Measurements from ENCODE around the gene DNAJA4.

DNA sequence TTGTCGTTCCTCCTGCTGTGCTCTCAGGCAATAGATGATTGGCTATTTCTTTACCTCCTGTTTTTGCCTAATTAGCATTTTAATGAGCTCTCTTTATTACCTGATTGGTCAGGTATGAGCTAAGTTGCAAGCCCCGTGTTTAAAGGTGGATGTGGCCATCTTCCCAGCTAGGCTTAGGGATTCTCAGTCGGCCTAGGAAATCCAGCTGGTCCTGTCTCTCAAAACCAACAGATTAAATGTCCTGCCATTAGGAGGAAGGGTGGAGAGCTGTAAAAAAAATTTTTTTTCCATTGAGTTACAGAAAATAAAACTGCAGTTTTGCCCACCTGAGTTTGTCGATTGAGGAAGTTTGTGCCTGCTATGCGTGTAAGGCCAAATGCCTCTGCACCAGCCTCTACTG, 24.6 kb upstream of the DNAJA4 start:
- TF ChIP-seq, protein P1, sequence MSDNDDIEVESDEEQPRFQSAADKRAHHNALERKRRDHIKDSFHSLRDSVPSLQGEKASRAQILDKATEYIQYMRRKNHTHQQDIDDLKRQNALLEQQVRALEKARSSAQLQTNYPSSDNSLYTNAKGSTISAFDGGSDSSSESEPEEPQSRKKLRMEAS (IDR thresholded peaks at IDR 0.05; ENCODE audit: low read depth) = no peak
- TF ChIP-seq EP300 (IDR thresholded peaks at IDR 0.05; ENCODE audit: borderline replicate concordance in 1 of 2, low read depth in 1 of 2, low read length in 1 of 2) (no peak), ELF1 (IDR thresholded peaks at IDR 0.05) (no peak)
